Karpas-422 (cell line): ENCODE results near the gene ZC3H10. TPM values are rescaled to one million over a fixed set of nuclear protein-coding genes. Genes with fewer than 3 reads are reported as not detected.

Experiments
- total RNA-seq: library from RNA; depleted of rRNA; stranded (reverse); fragments of >200 nt; shearing (Covaris generic); gene quantifications from 2 replicates; pipeline ENCODE4 v1.2.3, GENCODE V29; 2014; ENCODE audit warnings: low replicate concordance; rRNA removed

The ZC3H10 gene
- total RNA-seq, 1 experiment from 2014 or later: 13.4 TPM

Other genes with a start within 250 kb of the ZC3H10 start
- 58.9 and 63.8 TPM in 2 replicates for gene PYM1, start 190.4 kb upstream of the ZC3H10 start, total RNA-seq
- gene DGKA, start 187.1 kb upstream of the ZC3H10 start, total RNA-seq: 70.4 and 88.5 TPM in 2 replicates
- 8.8 and 9.7 TPM in 2 replicates for gene PMEL, start 152.2 kb upstream of the ZC3H10 start, total RNA-seq
- gene CDK2, start 151.4 kb upstream of the ZC3H10 start, total RNA-seq: 35.3 and 49.9 TPM in 2 replicates
- 43.8 and 62.4 TPM in 2 replicates for gene RAB5B, start 144.2 kb upstream of the ZC3H10 start, total RNA-seq
- 3.1 and 11.0 TPM in 2 replicates for gene SUOX, start 121.0 kb upstream of the ZC3H10 start, total RNA-seq
- gene IKZF4, start 97.2 kb upstream of the ZC3H10 start, total RNA-seq: 1.0 and 7.4 TPM in 2 replicates
- 417 and 1,471 TPM in 2 replicates for gene RPS26, start 76.3 kb upstream of the ZC3H10 start, total RNA-seq
- gene ERBB3, start 38.1 kb upstream of the ZC3H10 start, total RNA-seq: not detected in 2 replicates
- 111 and 267 TPM in 2 replicates for gene PA2G4, start 13.7 kb upstream of the ZC3H10 start, total RNA-seq
- gene RPL41, start 1.6 kb upstream of the ZC3H10 start, total RNA-seq: 7,506 and 9,874 TPM in 2 replicates
- gene ESYT1, start 10.0 kb downstream of the ZC3H10 start, total RNA-seq: 75.3 and 75.7 TPM in 2 replicates
- gene MYL6B, start 34.3 kb downstream of the ZC3H10 start, total RNA-seq: 33.1 and 94.4 TPM in 2 replicates
- 640 and 780 TPM in 2 replicates for gene MYL6, start 40.1 kb downstream of the ZC3H10 start, total RNA-seq
- gene SMARCC2, start 71.2 kb downstream of the ZC3H10 start, total RNA-seq: 26.2 and 42.2 TPM in 2 replicates
- gene RNF41, start 103.7 kb downstream of the ZC3H10 start, total RNA-seq: 52.0 and 63.6 TPM in 2 replicates
- 45.6 and 54.2 TPM in 2 replicates for gene NABP2, start 106.1 kb downstream of the ZC3H10 start, total RNA-seq
- gene SLC39A5, start 111.8 kb downstream of the ZC3H10 start, total RNA-seq: 0.61 TPM in 1 of 2 replicates, not detected in the other
- 14.3 and 18.2 TPM in 2 replicates for gene ANKRD52, start 140.1 kb downstream of the ZC3H10 start, total RNA-seq
- gene COQ10A, start 148.7 kb downstream of the ZC3H10 start, total RNA-seq: 32.7 and 38.9 TPM in 2 replicates
- gene CS, start 182.1 kb downstream of the ZC3H10 start, total RNA-seq: 80.4 and 158 TPM in 2 replicates
- gene CNPY2, start 197.7 kb downstream of the ZC3H10 start, total RNA-seq: 85.1 and 107 TPM in 2 replicates
- gene PAN2, start 215.7 kb downstream of the ZC3H10 start, total RNA-seq: 72.3 and 74.3 TPM in 2 replicates
- 5.9 and 8.1 TPM in 2 replicates for gene IL23A, start 220.6 kb downstream of the ZC3H10 start, total RNA-seq
- gene STAT2, start 241.8 kb downstream of the ZC3H10 start, total RNA-seq: 86.1 and 93.5 TPM in 2 replicates
- gene APOF, start 244.6 kb downstream of the ZC3H10 start, total RNA-seq: not detected in 2 replicates